Measurements from ENCODE around the gene FGFBP3. TPM values are rescaled to one million over a fixed set of nuclear protein-coding genes. Genes with fewer than 3 reads are reported as not detected.

FGFBP3 gene, protein sequence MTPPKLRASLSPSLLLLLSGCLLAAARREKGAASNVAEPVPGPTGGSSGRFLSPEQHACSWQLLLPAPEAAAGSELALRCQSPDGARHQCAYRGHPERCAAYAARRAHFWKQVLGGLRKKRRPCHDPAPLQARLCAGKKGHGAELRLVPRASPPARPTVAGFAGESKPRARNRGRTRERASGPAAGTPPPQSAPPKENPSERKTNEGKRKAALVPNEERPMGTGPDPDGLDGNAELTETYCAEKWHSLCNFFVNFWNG
- total RNA-seq, result 1 to 10 TPM in 2 of 3 donors, under 1 TPM in 1; 0.85 to 2.1 (median 1.0) TPM
- long read RNA-seq, donor 1, partial matches to known transcripts, result 0 of 3 reads
- long read RNA-seq, donor 1, other reads (novel, unspliced or antisense), result 3 of 3 reads
- long read RNA-seq, donor 2, result 0 reads

DNA sequence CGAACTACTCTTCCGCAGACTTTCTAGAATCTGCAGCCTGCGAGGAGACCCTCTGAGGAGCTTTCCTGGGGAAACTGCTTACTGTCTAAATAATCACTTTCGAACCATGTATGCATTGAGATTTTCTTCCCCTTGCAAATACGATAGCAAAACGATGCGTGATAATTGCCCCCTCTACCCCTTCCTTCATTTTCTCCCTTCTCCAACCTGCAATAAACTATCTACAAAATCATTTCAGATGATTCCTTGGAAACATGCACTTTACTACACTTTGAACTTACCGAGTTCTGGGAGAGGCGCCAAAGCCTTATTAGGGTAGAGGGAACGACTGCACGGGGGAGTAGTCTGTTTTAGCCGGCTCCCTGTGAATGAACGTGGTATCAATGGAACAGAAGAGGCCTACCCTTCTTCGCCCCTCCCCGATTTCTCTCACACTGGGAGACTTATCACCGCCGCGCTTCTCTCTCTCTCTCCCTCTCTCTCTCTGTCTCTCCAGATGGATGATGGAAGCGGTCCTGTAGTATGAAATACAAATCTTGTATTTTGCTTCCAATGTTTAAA is at the start of gene FGFBP3:
TSS of gene FGFBP3 (minus strand) at position 370 of the 561 bp plus-strand sequence. CDS start 517 bp downstream, outside the sequence.
- H3K4me3 ChIP-seq, result peak within 1 kb of the TSS; percentile 64
- TF ChIP-seq, protein P1, sequence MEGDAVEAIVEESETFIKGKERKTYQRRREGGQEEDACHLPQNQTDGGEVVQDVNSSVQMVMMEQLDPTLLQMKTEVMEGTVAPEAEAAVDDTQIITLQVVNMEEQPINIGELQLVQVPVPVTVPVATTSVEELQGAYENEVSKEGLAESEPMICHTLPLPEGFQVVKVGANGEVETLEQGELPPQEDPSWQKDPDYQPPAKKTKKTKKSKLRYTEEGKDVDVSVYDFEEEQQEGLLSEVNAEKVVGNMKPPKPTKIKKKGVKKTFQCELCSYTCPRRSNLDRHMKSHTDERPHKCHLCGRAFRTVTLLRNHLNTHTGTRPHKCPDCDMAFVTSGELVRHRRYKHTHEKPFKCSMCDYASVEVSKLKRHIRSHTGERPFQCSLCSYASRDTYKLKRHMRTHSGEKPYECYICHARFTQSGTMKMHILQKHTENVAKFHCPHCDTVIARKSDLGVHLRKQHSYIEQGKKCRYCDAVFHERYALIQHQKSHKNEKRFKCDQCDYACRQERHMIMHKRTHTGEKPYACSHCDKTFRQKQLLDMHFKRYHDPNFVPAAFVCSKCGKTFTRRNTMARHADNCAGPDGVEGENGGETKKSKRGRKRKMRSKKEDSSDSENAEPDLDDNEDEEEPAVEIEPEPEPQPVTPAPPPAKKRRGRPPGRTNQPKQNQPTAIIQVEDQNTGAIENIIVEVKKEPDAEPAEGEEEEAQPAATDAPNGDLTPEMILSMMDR (IDR thresholded peaks at IDR 0.05), result no peak
- peaks cover 13% of the 10 kb centered on the region for H3K4me1 ChIP-seq (ENCODE audit: low read depth)
- DNase-seq (peak in 1 of 3 donors; percentile 55), ATAC-seq (peak; percentile 17)
- no peaks in the 10 kb centered on the region for H3K36me3 ChIP-seq (ENCODE audit: low read depth)
- intact Hi-C loops (cut with DNase I, micrococcal nuclease), result no loop called here
- H3K9me3 ChIP-seq, result no peaks in the 10 kb centered on the region

DNA sequence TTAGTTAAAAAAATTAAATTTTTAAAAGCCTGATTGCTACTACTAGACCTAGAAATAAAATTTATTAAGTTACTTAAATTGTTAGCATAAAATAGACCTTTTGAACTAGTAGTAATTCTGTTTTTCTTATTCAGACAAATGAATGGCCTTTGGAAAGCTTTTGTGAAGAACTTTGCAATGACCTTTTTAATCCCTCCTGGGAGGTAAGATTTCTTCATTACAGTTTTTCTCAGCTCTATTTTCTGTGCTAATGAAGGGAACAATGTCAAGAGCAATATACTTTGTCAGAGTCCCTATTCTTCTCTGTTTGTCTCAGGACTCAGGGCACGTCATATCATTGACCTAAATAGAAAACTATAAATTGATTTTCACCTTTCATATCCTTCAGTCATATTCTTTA is 47.8 kb upstream of the FGFBP3 start:
- no peaks in the 10 kb centered on the region for H3K9me3 ChIP-seq
- no peak overlapping the region for H3K4me3 ChIP-seq
- no peak for DNase-seq
- no peaks in the 10 kb centered on the region for H3K4me1 ChIP-seq (ENCODE audit: low read depth)
- TF ChIP-seq, protein P1 (IDR thresholded peaks at IDR 0.05), result no peak
- intact Hi-C loops (cut with DNase I, micrococcal nuclease), result no loop called here
- ATAC-seq, result no peak
- H3K36me3 ChIP-seq (ENCODE audit: low read depth), result no peaks in the 10 kb centered on the region

DNA sequence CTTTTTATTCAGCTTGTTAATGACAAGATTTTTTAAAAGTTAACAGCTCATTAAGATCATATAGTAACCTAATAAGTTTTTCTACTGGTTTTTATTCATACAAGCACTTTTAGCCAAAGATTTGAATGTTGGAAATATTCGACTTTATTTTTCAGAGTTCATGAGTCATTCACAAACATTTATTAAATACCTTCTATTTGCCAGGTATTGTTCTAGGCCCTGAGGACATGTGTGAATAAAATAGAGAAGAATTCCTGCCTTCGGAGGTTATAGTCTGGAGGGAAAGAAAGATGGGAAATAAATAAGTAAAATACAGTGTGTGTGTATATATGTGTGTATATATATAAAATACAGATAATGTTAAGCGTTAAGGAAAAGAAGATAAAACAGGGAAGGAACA is 45.8 kb upstream of the FGFBP3 start:
- ATAC-seq, result no peak
- no peak overlapping the region for H3K4me3 ChIP-seq
- H3K4me1 ChIP-seq (ENCODE audit: low read depth), result no peaks in the 10 kb centered on the region
- no peaks in the 10 kb centered on the region for H3K9me3 ChIP-seq
- no peak for DNase-seq
- TF ChIP-seq, protein P1 (IDR thresholded peaks at IDR 0.05), result no peak
- intact Hi-C loops (cut with DNase I, micrococcal nuclease), result no loop called here
- no peaks in the 10 kb centered on the region for H3K36me3 ChIP-seq (ENCODE audit: low read depth)

DNA sequence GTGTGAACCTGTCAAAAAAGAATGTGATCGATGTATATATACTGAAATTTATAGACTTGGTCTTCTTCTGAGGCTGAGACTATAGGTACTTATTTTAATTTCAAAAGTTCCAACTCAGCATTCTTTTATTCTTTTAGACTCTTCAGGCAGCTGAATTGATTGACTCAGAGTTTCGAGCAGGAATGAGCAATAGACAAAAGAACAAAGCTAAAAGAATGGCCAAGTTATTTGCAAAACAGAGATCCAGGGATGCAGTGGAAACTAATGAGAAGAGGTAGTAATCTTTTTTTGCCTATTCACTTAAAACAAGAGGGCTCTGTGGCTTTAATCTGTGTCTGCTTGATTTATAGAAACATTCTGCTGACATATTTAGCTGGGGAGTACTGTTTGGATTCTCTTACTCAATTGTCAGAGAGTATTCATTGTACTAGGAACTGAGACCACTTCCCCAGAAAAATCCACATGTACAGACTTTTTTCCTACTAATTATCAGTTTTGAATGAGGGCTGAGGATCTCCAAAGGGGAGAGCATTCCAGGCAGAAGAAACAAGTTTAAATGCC is 44.4 kb upstream of the FGFBP3 start:
- intact Hi-C loops (cut with DNase I, micrococcal nuclease), result no loop called here
- TF ChIP-seq, protein P1 (IDR thresholded peaks at IDR 0.05), result no peak
- H3K4me1 ChIP-seq (ENCODE audit: low read depth), result no peaks in the 10 kb centered on the region
- no peaks in the 10 kb centered on the region for H3K9me3 ChIP-seq
- no peak for ATAC-seq
- no peak for DNase-seq
- no peak overlapping the region for H3K4me3 ChIP-seq
- H3K36me3 ChIP-seq (ENCODE audit: low read depth), result no peaks in the 10 kb centered on the region

DNA sequence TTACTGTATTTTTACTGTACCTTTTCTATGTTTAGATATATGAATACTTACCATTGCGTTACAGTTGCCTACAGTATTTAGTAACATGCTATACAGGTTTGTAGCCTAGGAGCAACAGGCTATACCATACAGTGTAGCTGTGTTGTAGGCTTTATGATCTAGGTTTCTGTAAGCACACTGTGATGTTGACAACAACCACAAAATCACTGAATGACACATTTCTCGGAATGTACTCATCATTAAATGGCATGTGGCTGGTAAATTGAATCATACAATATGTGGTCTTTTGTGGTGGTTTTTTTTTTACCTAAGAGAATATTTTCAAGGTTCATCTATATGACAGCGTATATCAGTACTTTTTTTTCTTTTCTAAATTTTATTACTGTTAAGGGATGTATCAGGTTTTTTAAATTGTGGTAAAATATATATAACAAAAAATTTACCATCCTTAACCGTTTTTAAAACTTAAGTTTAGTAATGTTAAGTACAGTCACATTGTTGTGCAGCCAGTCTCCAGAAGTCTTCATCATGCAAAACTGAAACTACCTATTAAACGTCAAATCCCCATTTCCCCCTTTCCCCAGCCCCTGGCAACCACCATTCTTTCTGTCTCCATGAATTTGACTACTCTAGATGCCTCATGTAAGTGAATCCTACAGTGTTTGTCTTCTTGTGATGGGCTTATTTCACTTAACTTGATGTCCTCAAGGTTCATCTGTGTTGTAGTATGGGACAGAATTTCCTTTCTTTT is 35.8 kb upstream of the FGFBP3 start:
- no peaks in the 10 kb centered on the region for H3K9me3 ChIP-seq
- intact Hi-C loops (cut with DNase I, micrococcal nuclease), result no loop called here
- ATAC-seq (no peak), DNase-seq (no peak)
- TF ChIP-seq, protein P1 (IDR thresholded peaks at IDR 0.05), result no peak
- H3K4me3 ChIP-seq, result no peak overlapping the region
- no peaks in the 10 kb centered on the region for H3K4me1 ChIP-seq (ENCODE audit: low read depth)
- H3K36me3 ChIP-seq (ENCODE audit: low read depth), result no peaks in the 10 kb centered on the region
